Measurements from ENCODE around the gene ECHDC3. TPM values are rescaled to one million over a fixed set of nuclear protein-coding genes. Genes with fewer than 3 reads are reported as not detected.

The ECHDC3 gene
- total RNA-seq, 4 donors from 2014 or later = 22.4 to 85.4 (median 69.1) TPM

DNA sequence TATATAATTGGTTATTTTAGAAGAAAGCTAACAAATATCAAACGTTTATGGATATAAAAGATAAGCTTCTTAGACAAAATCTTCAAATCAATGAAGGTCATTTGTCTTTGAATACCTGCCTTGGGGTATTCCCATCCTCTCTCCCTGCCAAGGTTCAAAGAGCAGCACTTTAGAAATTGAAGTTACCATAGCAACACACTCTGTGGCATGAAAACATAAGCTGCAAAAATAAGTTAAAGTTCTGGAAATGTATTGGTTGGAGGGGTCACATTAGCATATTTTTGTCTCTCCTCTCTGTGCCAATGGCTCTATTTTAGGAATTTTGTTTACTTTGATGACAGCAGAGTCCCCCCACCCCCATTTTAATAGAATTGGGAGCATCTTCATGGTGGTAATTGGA lies 12.0 kb downstream of the ECHDC3 start:
- no peaks in the 10 kb centered on the region for H3K36me3 ChIP-seq
- TF ChIP-seq POLR2A (IDR thresholded peaks at IDR 0.05) (no peak), CTCF (IDR thresholded peaks at IDR 0.05) (no peak)

GRCh38 chr10:11754620-11755019 lies 12.4 kb downstream of the ECHDC3 start:
- intact Hi-C loops (cut with DNase I) = loop anchor here (10.0 kb wide), 1 partner anchor 240 kb away; no protein-coding TSS in a partner anchor
- H3K36me3 ChIP-seq = no peaks in the 10 kb centered on the region
- TF ChIP-seq CTCF (IDR thresholded peaks at IDR 0.05) (no peak), POLR2A (IDR thresholded peaks at IDR 0.05) (no peak)
- no peaks in the 10 kb centered on the region for H3K27me3 ChIP-seq
- H3K4me3 ChIP-seq (replicated peaks in 1 of 3) = no peak overlapping the region
- peaks cover 6 to 15% of the 10 kb centered on the region in 2 donors for H3K4me1 ChIP-seq
- 94 to 100% methylated on average over 4 of the region's 4 CpGs for WGBS, 2 donors
- DNase-seq = no peak
- H3K27ac ChIP-seq = no peak overlapping the region
- no peaks in the 10 kb centered on the region for H3K9me3 ChIP-seq

More for the DNA sequence above, 12.0 kb downstream of the ECHDC3 start:
- no peak overlapping the region for H3K27ac ChIP-seq
- no peak overlapping the region for H3K4me3 ChIP-seq (replicated peaks in 1 of 3)
- peaks cover 6 to 15% of the 10 kb centered on the region in 2 donors for H3K4me1 ChIP-seq
- 0% methylated on average over 1 of the region's 1 CpG for WGBS, 2 donors
- no peaks in the 10 kb centered on the region for H3K9me3 ChIP-seq
- no peak for DNase-seq
- no peaks in the 10 kb centered on the region for H3K27me3 ChIP-seq
- intact Hi-C loops (cut with DNase I) = loop anchor here (10.0 kb wide), 1 partner anchor 239 kb away; no protein-coding TSS in a partner anchor

- Histone ChIP-seq H3K36me3 (no peaks in the 10 kb centered on the region), H3K27me3 (no peaks in the 10 kb centered on the region), H3K9me3 (no peaks in the 10 kb centered on the region), H3K4me3 (replicated peaks in 1 of 3) (no peak overlapping the region), H3K4me1 (peaks cover 6 to 15% of the 10 kb centered on the region in 2 donors), H3K27ac (no peak overlapping the region)
- no peak for TF ChIP-seq POLR2A (IDR thresholded peaks at IDR 0.05)
- no peak for TF ChIP-seq CTCF (IDR thresholded peaks at IDR 0.05)
- DNase-seq = no peak
- WGBS, 2 donors = 90 to 93% methylated on average over 21 of the region's 21 CpGs
- intact Hi-C loops (cut with DNase I) = loop anchor here (10.0 kb wide), 1 partner anchor 241 kb away; no protein-coding TSS in a partner anchor
Measured at GRCh38 chr10:11755512-11756263, 13.5 kb downstream of the ECHDC3 start.

- TF ChIP-seq CTCF (IDR thresholded peaks at IDR 0.05) (no peak), POLR2A (IDR thresholded peaks at IDR 0.05) (no peak)
- Histone ChIP-seq H3K27ac (peak overlapping the region; percentile 39 to 80 (median 41)), H3K36me3 (no peaks in the 10 kb centered on the region), H3K27me3 (no peaks in the 10 kb centered on the region), H3K4me3 (replicated peaks in 1 of 3) (no peak overlapping the region), H3K9me3 (no peaks in the 10 kb centered on the region), H3K4me1 (peaks cover 6 to 15% of the 10 kb centered on the region in 2 donors)
- intact Hi-C loops (cut with DNase I) = loop anchor here (10.0 kb wide), 1 partner anchor 242 kb away; no protein-coding TSS in a partner anchor
- 84 to 89% methylated on average over 11 of the region's 11 CpGs for WGBS, 2 donors
- no peak for DNase-seq
Measured at GRCh38 chr10:11756766-11757315, 14.7 kb downstream of the ECHDC3 start.

GRCh38 chr10:11757454-11757820 lies 15.3 kb downstream of the ECHDC3 start:
- DNase-seq = peak; percentile 68 to 75
- Histone ChIP-seq H3K36me3 (no peaks in the 10 kb centered on the region), H3K9me3 (no peaks in the 10 kb centered on the region), H3K4me1 (peaks cover 6 to 15% of the 10 kb centered on the region in 2 donors), H3K4me3 (replicated peaks in 1 of 3) (no peak overlapping the region), H3K27ac (peak overlapping the region; percentile 39 to 80 (median 41)), H3K27me3 (no peaks in the 10 kb centered on the region)
- TF ChIP-seq CTCF (IDR thresholded peaks at IDR 0.05) (no peak), POLR2A (IDR thresholded peaks at IDR 0.05) (no peak)
- WGBS, 2 donors = 17 to 30% methylated on average over 3 of the region's 3 CpGs
- intact Hi-C loops (cut with DNase I) = loop anchor here (10.0 kb wide), 1 partner anchor 243 kb away; no protein-coding TSS in a partner anchor
